Stimulated activated CD4-positive, alpha-beta T cell treated with anti-CD3 and anti-CD28 coated beads, TNF-alpha, amount 100 ng/mL, for 1 hour (primary cell): ENCODE measurements around the gene EMC8.
"Not testable (repeated sequence)": the region's sequence is repeated elsewhere in the genome, so short reads cannot be mapped to it uniquely, and the experiment has no call there.

Experiments
- DNase-seq, 3 donors: peaks; one replicate each; pipeline ENCODE4 v3.0.0-alpha.2; 2020; ENCODE audit warnings: low read depth in 3 of 3, low spot score in 1 of 3

EMC8 gene

DNA sequence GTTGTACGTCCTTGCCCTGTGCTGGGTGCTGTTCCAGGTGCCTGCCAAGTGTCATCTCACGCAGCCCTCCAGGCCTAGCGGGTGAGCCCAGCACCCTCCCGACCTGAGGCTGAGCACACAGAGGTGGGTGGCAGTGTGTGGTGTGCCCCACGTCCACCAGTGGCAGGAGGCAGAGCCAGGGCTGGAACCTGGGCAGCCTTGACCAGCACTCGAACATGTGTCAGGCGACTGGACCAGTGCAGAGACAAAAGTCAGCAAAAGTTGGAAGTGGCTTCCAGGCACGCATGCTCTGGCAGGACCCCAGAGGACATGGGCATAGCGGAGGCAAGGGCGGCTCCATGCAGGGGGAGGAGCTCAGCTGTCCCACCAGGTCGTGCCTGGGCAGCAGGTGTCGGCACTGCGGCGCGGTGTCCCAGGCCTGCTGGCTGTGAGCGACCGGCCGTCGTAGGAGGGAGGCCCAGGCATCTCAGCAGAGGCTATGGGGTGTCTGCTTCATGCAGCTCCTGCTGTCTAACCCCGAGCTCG is 35.9 kb upstream of the EMC8 start:
- DNase-seq = no peak

GRCh38 chr16:85834741-85835140 is 35.4 kb upstream of the EMC8 start:
- DNase-seq = no peak

- DNase-seq = no peak
Measured at GRCh38 chr16:85833219-85833920, 34.0 kb upstream of the EMC8 start.

- no peak for DNase-seq
Measured at GRCh38 chr16:85832570-85833218, 33.4 kb upstream of the EMC8 start.

- no peak for DNase-seq
Measured at GRCh38 chr16:85830821-85831220, 31.5 kb upstream of the EMC8 start.

DNA sequence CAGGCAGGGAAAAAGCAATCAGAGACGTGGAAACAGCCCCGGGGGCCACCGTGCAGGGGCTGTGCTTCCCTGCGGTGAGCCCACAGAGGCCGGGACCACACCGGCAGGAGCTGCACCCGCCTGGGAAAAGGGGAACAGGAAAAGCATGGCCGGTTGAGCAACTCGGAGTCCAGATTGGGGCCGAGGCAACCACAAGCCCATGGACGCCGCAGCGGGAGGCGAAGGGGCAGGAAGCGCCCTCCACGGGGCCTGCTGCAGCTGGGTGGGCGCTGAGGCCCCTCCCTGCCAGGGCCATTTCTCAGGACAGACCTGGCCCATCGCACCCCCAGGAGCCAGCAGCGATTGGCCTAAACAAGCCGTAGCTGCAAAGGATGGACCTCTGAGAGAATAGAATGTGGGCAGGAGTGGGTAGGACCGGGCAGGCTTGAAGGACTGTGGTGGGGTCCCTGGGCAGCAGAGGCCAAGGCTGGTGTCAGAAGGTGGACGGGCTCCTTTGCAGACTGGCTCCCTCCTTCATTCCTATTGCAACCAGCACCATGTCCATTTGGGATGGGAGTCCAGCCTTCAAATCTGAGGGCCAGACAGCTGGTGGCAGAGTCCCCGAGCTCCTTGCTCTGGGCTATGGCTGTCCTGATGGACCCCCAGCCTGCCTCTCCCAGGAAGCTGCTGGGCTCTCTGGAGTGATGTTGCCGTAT is 30.6 kb upstream of the EMC8 start:
- no peak for DNase-seq

DNA sequence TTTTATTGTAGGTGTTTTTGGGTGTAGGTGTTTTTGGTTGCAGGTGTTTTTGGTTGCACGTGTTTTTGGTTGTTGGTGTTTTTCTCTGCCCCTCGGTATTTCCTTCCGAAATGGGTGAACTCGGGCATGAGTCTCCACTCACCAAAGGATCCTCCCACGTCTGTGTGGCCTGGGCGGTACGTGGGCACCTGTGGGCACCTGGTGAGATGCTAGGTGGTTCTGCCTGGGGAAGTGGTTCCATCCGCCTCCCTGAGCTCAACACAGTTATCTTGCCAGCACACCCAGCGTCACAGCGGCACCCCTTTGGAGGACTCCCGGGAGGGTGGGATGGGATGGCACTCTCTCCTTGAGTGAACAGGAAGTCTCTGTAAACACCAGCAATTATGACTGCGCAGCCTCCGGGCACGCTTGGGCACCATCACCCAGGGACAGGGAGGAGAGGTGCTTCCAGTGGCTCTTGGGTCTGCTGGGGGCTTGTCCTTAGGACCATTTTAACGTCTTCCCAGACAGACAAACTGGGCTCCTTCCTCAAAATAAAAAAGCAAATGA is 29.9 kb upstream of the EMC8 start:
- DNase-seq = no peak

GRCh38 chr16:85828166-85828565 is 28.8 kb upstream of the EMC8 start:
- DNase-seq = no peak

GRCh38 chr16:85826686-85827247 is 27.4 kb upstream of the EMC8 start:
- DNase-seq = no peak

DNA sequence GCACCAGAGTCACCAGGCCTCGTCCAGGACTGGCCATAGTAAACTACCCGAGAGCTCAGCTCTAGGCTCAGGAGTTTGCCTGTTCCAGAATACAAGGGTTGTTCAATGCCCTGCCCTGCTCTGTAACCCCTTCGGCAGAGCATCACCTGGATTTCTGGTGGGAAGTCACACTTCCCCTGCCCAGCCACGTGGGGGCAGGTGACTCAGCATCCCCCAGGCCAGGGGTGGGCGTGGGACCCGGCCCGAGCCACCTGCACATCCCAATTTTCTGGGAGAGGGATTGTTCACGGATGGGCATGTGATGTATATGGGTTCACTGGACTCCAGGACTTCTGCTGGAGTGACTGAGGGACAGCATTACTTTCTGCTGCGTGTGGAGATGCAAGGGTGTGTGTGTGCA is 26.0 kb upstream of the EMC8 start:
- no peak for DNase-seq

GRCh38 chr16:85824161-85825135 is 25.1 kb upstream of the EMC8 start:
- no peak for DNase-seq

DNA sequence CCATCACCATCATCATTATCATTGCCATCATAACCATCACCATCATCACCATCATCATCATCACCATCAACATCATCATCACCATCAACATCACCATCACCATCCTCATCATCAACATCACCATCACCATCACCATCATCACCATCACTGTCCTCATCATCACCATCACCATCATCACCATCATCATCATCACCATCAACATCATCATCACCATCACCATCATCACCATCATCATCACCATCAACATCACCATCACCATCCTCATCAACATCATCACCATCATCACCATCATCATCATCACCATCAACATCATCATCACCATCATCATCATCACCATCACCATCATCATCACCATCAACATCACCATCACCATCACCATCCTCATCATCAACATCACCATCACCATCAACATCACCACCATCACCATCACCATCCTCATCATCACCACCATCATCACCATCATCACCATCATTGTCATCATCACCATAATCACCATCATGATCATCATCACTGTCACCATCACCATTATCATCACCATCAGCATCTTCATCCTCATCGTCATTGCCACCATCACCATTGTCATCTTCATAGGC is 24.1 kb upstream of the EMC8 start:
- no peak for DNase-seq

DNA sequence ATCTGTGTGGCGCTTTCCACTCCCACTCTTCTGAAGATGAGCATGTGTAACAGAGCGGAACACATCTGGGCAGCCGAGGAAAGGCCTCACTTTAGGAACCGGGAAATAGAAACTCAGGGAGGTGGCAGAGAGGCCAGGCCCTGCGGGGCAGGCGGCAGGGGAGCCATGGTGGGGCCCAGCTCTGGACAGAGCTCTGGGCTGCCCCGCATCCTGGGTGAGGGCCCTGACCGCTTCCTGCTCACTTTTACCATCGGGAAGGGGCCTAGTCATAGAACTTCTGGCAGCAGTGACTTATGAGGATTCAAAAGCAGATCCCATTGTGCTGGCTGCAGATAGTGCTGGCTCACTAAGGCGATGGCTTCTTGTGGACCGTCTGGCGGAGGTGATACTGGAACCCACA is 22.8 kb upstream of the EMC8 start:
- no peak for DNase-seq

DNA sequence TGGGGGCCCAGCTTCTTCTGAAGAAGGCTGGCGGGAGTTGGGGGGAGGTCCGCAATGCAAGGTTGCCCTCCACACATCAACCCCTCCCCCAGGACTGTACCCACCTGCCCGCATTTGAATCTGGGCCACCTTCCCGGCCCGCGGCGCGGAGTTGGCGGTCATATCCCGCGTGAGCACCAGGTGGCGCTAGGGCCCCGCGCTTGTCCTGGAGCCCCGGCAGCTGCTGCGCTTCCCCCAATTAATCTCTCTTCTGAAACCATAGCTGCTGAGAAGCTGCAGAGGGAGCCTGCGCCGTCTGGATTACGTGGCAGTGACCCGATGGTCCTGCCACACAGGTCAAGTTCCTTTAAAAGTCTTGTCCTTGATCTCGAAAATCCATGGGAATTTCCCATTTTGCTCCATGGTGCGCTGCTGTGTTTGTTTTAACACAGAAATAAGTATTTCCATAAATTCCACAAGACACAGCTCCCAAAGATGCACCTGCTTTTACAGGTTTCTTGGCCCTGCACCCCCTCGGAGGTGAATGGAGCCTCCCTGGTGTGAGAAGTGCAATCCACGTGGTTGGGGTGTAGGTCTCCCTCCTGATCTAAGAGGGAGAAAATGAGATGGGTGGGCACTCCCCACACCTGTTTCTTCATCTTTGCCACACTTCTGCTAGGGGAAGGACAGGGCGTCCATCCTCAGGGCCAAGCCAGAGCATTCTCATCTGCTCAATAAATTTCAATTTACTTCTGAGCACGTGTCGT is 22.2 kb upstream of the EMC8 start:
- DNase-seq = peak in 2 of 3 donors; percentile 59 to 89

DNA sequence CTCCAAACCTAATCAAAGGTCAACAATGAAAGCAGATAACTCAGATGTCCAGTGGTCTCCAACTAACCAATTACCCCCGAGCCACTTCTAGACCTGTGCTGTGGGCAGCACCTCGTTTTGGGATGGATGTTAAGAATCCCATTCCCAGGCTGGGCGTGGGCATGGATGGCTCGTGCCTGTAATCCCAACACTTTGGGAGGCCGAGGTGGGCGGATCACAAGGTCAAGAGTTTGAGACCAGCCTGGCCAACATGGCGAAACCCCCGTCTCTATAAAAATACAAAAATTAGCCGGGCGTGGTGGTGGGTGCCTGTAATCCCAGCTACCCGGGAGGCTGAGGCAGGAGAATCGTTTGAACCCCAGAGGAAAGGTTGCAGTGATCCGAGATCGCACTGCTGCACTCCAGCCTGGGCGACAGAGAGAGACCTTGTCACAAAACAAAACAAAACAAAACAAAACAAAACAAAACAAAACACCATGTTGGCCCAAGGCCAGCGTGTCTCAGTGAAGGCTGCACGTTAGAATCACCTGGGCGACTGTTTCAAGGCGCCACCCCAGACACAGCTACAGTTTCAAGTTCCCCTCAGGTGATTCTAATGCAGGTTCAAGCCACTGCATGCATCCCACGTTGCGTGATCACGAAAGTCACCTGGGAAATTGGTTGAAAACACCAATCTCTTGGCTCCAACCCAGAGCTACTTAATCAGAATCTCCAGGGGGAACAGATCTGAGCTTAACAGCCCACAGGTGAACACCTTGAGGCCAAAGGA is 21.4 kb upstream of the EMC8 start:
- DNase-seq = no peak

GRCh38 chr16:85819771-85820170 is 20.4 kb upstream of the EMC8 start:
- no peak for DNase-seq

GRCh38 chr16:85819245-85819644 is 19.9 kb upstream of the EMC8 start:
- DNase-seq = peak; percentile 57 to 85 (median 62)

DNA sequence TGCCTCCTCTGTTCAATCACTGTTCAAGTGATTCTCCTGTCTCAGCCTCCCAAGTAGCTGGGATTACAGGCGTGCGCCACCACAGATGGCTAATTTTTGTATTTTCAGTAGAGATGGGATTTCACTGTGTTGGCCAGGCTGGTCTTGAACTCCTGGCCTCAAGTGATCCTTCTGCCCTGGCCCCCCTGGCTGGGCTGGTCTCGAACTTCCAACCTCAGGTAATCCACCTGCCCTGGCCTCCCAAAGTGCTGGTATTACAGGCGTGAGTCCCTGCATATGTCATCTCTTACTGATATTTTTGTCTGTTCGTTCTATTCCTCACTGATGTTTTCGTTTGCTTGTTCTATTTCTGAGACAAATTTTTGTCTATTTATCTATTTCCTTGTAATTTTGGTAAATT is 17.9 kb upstream of the EMC8 start:
- not testable (repeated sequence) for DNase-seq

- DNase-seq = no peak
Measured at GRCh38 chr16:85816159-85816558, 16.8 kb upstream of the EMC8 start.
